ENCODE measurements around the gene PIWIL4. TPM values are rescaled to one million over a fixed set of nuclear protein-coding genes. Genes with fewer than 3 reads are reported as not detected.

PIWIL4 gene
- total and polyA plus RNA-seq, 2 of the 8 experiments (the other 6 are each of a cell fraction or from before 2014, with no cell fraction given) = 0.51 to 0.52 TPM

- no peak overlapping the region for H2BK12ac ChIP-seq (ENCODE audit: low read depth, low read length)
- no peak overlapping the region for H2AFZ ChIP-seq (ENCODE audit: low read length)
- FAIRE-seq (no peak), DNase-seq (ENCODE audit: low read depth in 1 of 2, low spot score in 2 of 2) (no peak)
- no peak overlapping the region for H3K56ac ChIP-seq (replicated peaks; ENCODE audit: insufficient read length, low read depth, low read length)
- no peaks in the 10 kb centered on the region for H3K36me3 ChIP-seq (ENCODE audit: control insufficient read depth in 2 of 4, insufficient read depth in 4 of 4, low read length in 3 of 4)
- no peak overlapping the region for H2BK15ac ChIP-seq (ENCODE audit: low read length)
- no peaks in the 10 kb centered on the region for H3K9me3 ChIP-seq (ENCODE audit: insufficient read depth in 2 of 2, low read depth in 1 of 2, low read length in 1 of 2)
- no peak overlapping the region for H2BK120ac ChIP-seq (replicated peaks; ENCODE audit: low read depth, low read length)
- H2AK5ac ChIP-seq (ENCODE audit: low read depth, low read length) = no peak overlapping the region
- H3K4me2 ChIP-seq (ENCODE audit: insufficient read depth in 1 of 2, low read depth in 2 of 2, low read length in 2 of 2) = no peak overlapping the region
- H3K23ac ChIP-seq (ENCODE audit: insufficient read length) = no peak overlapping the region
- WGBS, 2 experiments (ENCODE audit: extremely low coverage in 1 of 2, insufficient coverage in 1 of 2, insufficient read length in 1 of 2, insufficient replicate concordance in 2 of 2, low coverage in 1 of 2, low lambda C conversion rate in 2 of 2, missing lambda C conversion rate in 1 of 2) = 90% methylated on average over 3 of the region's 3 CpGs; no CpG with 5 or more reads in 1 of the 2 experiments
- no peak overlapping the region for H4K91ac ChIP-seq (replicated peaks; ENCODE audit: insufficient read length, low read length)
- no peak overlapping the region for H4K5ac ChIP-seq (ENCODE audit: insufficient read length, low read depth, low read length)
- no peaks in the 10 kb centered on the region for H4K20me1 ChIP-seq (replicated peaks in 1 of 2; ENCODE audit: control insufficient read depth in 1 of 2, insufficient read depth in 2 of 2, low read length in 2 of 2)
- no peak overlapping the region for H3K27ac ChIP-seq (ENCODE audit: low read depth, low read length)
- H3K4ac ChIP-seq (replicated peaks; ENCODE audit: insufficient read length, low read depth, low read length) = no peak overlapping the region
- H3K14ac ChIP-seq (ENCODE audit: insufficient read length) = no peak overlapping the region
- H3K18ac ChIP-seq (ENCODE audit: extremely low read depth, low read length) = no peak overlapping the region
- CTCF ChIA-PET (ENCODE audit: partially characterized antibody) = interaction anchor here (0.9 to 1.4 kb wide), 2 partner anchors 8 to 56 kb away, joined by 3 to 4 read pairs; no protein-coding TSS in a partner anchor
- H3K9ac ChIP-seq (replicated peaks in 1 of 4; ENCODE audit: extremely low read depth in 1 of 4, low read depth in 3 of 4, low read length in 3 of 4) = no peak overlapping the region
- H3K27me3 ChIP-seq (replicated peaks in 1 of 4; ENCODE audit: control insufficient read depth in 3 of 4, extremely low read depth in 1 of 4, insufficient read depth in 3 of 4, low read length in 3 of 4) = no peaks in the 10 kb centered on the region; a peak in 1 of 7 replicates
- POLR2A ChIA-PET (ENCODE audit: partially characterized antibody) = no interaction called here
- H3K79me2 ChIP-seq (ENCODE audit: control insufficient read depth in 1 of 2, insufficient read depth in 2 of 2, low read length in 2 of 2) = no peaks in the 10 kb centered on the region
- no peak overlapping the region for H4K8ac ChIP-seq (ENCODE audit: extremely low read depth, insufficient read depth, low read length)
- no peak overlapping the region for H2BK20ac ChIP-seq (ENCODE audit: low read length)
- H3K23me2 ChIP-seq (ENCODE audit: low read depth, low read length) = no peaks in the 10 kb centered on the region
- no peak overlapping the region for H2BK5ac ChIP-seq (ENCODE audit: low read depth, low read length)
- peaks cover 0 to 6% (median under 1%) of the 10 kb centered on the region in 4 experiments; a peak in 1 of 7 replicates for H3K4me1 ChIP-seq (replicated peaks in 1 of 4; ENCODE audit: control insufficient read depth in 3 of 4, insufficient read depth in 4 of 4, low read length in 3 of 4)
- no peaks in the 10 kb centered on the region for H3K79me1 ChIP-seq (ENCODE audit: low read depth, low read length)
- TF ChIP-seq MAFK (IDR thresholded peaks at IDR 0.05; ENCODE audit: low read depth, low read length) (no peak), ATF2 (IDR thresholded peaks at IDR 0.05; ENCODE audit: low read length) (0 out of 2 replicates have a peak, but pooled peaks have one; percentile 42)
- H3K4me3 ChIP-seq (ENCODE audit: extremely low read depth in 1 of 4, insufficient read depth in 2 of 4, low read depth in 3 of 4, low read length in 4 of 4) = no peak overlapping the region
These were observed 6.3 kb upstream of the PIWIL4 start for GRCh38 chr11:94560834-94561233.
